22Rv1 (cell line): ENCODE measurements around the gene RAPGEF4.
A peak's percentile ranks its signal among the peaks of the same experiment; 100 is the strongest.

Experiments
- H3K27ac ChIP-seq: fragments of 450-650 bp; 2 replicates; pipeline ENCODE4 v1.5.1; 2017
- ZFX ChIP-seq: fragments of 450-650 bp; IDR thresholded peaks from 2 replicates; pipeline ENCODE4 v1.6.1; 2017; ENCODE audit warnings: antibody characterized with exemption, borderline replicate concordance
- TF ChIP-seq, protein P1 (sequence below): fragments of 450-650 bp; IDR thresholded peaks from 2 replicates; pipeline ENCODE4 v1.5.1; 2017; ENCODE audit warnings: mild to moderate bottlenecking

Gene RAPGEF4

GRCh38 chr2:173064151-173064805 lies 328.6 kb downstream of the RAPGEF4 start:
- H3K27ac ChIP-seq: no peak overlapping the region
- TF ChIP-seq, protein P1, sequence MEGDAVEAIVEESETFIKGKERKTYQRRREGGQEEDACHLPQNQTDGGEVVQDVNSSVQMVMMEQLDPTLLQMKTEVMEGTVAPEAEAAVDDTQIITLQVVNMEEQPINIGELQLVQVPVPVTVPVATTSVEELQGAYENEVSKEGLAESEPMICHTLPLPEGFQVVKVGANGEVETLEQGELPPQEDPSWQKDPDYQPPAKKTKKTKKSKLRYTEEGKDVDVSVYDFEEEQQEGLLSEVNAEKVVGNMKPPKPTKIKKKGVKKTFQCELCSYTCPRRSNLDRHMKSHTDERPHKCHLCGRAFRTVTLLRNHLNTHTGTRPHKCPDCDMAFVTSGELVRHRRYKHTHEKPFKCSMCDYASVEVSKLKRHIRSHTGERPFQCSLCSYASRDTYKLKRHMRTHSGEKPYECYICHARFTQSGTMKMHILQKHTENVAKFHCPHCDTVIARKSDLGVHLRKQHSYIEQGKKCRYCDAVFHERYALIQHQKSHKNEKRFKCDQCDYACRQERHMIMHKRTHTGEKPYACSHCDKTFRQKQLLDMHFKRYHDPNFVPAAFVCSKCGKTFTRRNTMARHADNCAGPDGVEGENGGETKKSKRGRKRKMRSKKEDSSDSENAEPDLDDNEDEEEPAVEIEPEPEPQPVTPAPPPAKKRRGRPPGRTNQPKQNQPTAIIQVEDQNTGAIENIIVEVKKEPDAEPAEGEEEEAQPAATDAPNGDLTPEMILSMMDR: no peak
- TF ChIP-seq ZFX: no peak

DNA sequence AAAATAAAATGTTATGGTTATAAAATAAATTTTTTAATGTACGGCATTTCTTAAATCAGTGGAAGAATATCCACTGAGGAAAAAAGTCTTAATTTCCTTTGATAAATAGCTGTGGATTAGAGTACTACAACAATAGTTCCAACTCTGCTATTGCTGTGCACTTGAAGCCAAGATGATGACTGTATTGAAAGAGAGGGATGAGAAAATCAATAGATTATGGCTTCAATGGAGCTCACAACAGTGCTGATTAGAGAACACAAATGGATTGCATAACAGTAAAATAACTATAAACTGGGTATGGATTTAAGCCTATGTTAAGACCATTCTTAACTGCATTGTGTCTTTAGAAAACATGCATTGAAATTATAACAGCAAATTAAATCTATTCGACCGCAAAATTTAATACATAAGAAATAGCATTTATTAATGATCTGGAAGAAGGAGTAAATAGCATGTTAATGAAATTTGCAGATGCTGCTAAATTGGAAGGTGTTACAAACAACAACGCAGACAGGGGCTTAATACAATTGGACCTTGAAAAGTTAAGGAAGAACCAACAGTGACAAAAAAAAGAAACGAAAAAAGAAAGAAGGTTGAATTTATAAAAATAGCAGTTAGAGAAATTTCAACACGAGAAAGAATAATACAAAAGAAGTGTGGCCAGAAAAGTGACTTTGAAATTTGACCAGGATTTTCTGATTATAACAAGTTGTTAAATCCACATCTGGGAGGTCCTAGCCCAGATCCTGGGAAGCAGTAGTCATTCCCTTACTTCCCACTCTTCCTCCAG lies 331.4 kb downstream of the RAPGEF4 start:
- TF ChIP-seq, protein P1: no peak
- no peak for TF ChIP-seq ZFX
- H3K27ac ChIP-seq: no peak overlapping the region

DNA sequence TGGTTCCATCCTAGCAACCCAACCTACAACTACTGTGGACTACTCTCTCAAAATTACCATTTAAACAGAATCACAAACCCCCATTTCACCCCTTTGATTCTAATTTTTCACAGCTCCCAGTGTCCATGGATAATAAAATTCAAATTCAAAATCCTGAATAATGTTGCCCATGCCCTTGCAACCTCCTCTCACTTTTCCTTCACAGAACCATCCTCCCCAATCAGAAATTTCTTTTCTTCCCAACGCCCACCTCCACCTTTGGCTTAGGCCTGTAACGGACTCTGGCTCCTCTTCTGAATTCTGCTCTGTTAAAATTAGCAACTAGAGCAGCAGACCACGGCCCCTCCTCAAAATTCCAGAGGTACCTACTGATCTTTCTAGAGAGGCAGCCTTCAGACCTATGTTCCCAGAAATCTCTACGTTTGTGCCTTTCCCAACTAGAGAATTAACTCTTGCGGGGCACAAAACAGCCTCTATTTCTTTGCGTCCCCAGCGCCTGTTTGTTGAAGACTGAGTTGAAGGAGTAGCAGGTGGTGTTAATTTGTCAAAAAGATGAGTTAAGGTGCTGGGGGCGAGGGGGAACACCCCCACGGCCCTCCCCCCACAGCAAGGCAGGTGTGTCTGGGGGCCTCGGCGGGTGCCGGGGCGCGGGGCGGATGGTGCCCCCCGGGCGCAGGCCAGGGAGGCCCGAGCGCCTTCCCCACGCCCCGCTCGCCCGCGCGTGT lies 339.6 kb downstream of the RAPGEF4 start:
- no peak overlapping the region for H3K27ac ChIP-seq

DNA sequence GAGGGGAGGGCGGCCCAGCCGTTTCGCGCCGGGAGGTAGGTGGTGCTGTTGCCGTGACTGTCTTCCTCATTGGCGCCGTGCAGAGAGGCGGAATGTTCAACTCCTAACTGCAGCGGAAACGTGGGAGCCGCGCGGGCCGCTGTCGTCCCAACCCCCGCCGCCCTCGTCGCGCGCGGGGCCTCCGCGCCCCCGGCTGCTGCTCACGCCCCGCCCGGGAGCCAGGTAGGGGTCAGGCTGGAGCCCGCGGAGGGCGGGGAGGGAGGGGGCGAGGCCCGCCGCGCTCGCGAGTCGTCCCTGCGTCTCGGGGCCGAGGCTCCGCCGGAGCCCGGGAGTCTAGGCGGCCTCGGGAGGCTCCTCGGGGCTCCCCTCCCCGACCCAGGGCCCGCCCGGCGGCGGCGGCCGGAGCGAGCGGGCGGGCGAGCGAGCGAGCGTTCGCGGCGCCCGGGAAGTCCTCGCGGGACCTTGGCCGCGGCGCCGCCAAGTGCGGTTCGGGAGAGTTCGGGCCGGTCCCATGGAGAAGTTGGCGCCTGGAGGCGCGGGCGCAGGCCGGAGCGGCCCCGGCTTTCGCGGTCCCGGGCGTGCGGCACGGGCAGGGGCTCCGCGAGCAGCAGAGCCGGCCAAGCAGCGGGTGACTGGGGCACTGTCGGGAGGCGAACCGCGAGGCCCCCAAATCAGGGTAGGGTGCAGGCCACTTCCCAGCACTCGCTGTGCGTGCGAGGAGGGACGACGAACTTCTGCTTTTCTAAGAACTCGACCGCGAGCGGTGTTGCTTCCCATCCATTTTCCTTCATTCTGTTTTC lies 340.3 kb downstream of the RAPGEF4 start, which contains the start of gene MAP3K20:
MAP3K20 (plus strand) TSS at position 66 of the 800 bp plus-strand sequence. CDS start 15,186 bp downstream, outside the sequence.
- no peak within 1 kb of the TSS for H3K27ac ChIP-seq
- TF ChIP-seq, protein P1: peak; percentile 45
- TF ChIP-seq ZFX: no peak

More for the DNA sequence above, 339.6 kb downstream of the RAPGEF4 start:
- no peak for TF ChIP-seq ZFX
- TF ChIP-seq, protein P1: no peak

- TF ChIP-seq ZFX: no peak
- TF ChIP-seq, protein P1: no peak
- no peak overlapping the region for H3K27ac ChIP-seq
These were observed 341.1 kb downstream of the RAPGEF4 start for GRCh38 chr2:173076581-173077345.

DNA sequence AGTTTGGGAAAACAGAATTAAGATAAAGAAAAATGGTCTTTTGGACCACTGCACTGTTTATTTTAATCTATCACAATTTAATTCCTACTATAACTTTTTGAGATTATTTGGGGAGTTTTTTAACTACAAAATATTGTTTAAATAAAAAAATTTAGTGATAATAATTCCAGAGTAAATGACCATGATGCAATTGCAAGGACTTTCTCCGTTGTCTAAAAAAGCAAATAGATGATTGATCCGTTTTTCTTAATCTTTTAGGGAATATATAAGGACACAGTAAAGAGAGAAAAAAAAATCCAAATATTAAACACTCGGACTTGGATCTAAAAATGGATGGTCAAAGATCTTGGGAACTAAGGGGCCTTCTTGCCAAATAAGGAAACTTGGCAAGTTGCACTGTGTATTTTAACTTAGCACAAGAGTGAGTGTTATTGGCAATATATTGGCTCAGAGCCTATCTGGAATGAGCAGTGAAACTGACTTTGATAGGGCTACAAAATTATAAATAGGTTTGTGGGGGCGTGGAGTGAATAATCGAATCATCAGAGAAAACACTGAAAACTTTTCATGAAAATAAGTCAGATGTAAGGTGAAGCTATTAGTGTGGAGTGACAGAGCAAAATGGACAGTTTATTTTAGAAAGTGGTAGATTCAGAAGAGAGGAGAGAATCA lies 342.0 kb downstream of the RAPGEF4 start:
- TF ChIP-seq ZFX: no peak
- TF ChIP-seq, protein P1: no peak
- no peak overlapping the region for H3K27ac ChIP-seq
